Occipital lobe (tissue), 2 donors: ENCODE measurements around the gene GRK6. TPM values are rescaled to one million over a fixed set of nuclear protein-coding genes. Genes with fewer than 3 reads are reported as not detected.

Source experiments
- DNase-seq: peaks from one replicate; lab custom pipeline; 2025; lab: John Stamatoyannopoulos, UW
- total RNA-seq: library from RNA; depleted of rRNA; stranded (reverse); fragments of >200 nt; gene quantifications from one replicate; pipeline ENCODE4 v1.2.3, GENCODE V29; 2014

The GRK6 gene
- total RNA-seq: 14.0 TPM

- no peak for DNase-seq
These were observed at the start of gene GRK6 for GRCh38 chr5:177426566-177427210. TSS of gene GRK6 (plus strand) at chr5:177426676. CDS start at chr5:177426846, 170 bp downstream.

- DNase-seq: no peak
These were observed 48.4 kb upstream of the GRK6 start for GRCh38 chr5:177377851-177378776.

- no peak for DNase-seq
These were observed 47.3 kb upstream of the GRK6 start for GRCh38 chr5:177378884-177379883.

- DNase-seq: no peak
These were observed 45.7 kb upstream of the GRK6 start for GRCh38 chr5:177380805-177381126.

GRCh38 chr5:177382423-177383029 lies 44.0 kb upstream of the GRK6 start:
- DNase-seq: no peak

- no peak for DNase-seq
These were observed 43.3 kb upstream of the GRK6 start for GRCh38 chr5:177383181-177383580.

- no peak for DNase-seq
These were observed 42.3 kb upstream of the GRK6 start, which contains the start of gene SLC34A1 for GRCh38 chr5:177384134-177384533. TSS of gene SLC34A1 (plus strand) at chr5:177384434. CDS start at chr5:177385742, 1,308 bp downstream.

GRCh38 chr5:177385720-177386119 lies 40.8 kb upstream of the GRK6 start:
- DNase-seq: no peak

- no peak for DNase-seq
These were observed 39.9 kb upstream of the GRK6 start for GRCh38 chr5:177386542-177386941.

GRCh38 chr5:177387405-177387804 lies 39.1 kb upstream of the GRK6 start:
- DNase-seq: no peak

GRCh38 chr5:177388521-177389052 lies 37.9 kb upstream of the GRK6 start:
- DNase-seq: no peak

GRCh38 chr5:177389241-177390169 lies 37.0 kb upstream of the GRK6 start:
- DNase-seq: no peak

GRCh38 chr5:177390363-177391300 lies 35.8 kb upstream of the GRK6 start:
- DNase-seq: peak; percentile 62

- DNase-seq: no peak
These were observed 33.7 kb upstream of the GRK6 start for GRCh38 chr5:177392765-177393164.

- DNase-seq: no peak
These were observed 33.2 kb upstream of the GRK6 start for GRCh38 chr5:177393206-177393765.

- no peak for DNase-seq
These were observed 32.5 kb upstream of the GRK6 start for GRCh38 chr5:177393990-177394389.

- DNase-seq: no peak
These were observed 30.4 kb upstream of the GRK6 start for GRCh38 chr5:177396078-177396477.

GRCh38 chr5:177396807-177397206 lies 29.7 kb upstream of the GRK6 start:
- DNase-seq: no peak
